ENCODE measurements around the gene ZP4.

- TF ChIP-seq POLR2AphosphoS5 (IDR thresholded peaks at IDR 0.05; ENCODE audit: low read depth, low read length) (no peak), TAF1 (IDR thresholded peaks at IDR 0.05; ENCODE audit: borderline replicate concordance, insufficient read depth, low read length) (no peak), REST (IDR thresholded peaks at IDR 0.05; ENCODE audit: insufficient read depth in 1 of 2, low read depth in 2 of 2, low read length in 2 of 2) (no peak)
These were observed 49.2 kb downstream of the ZP4 start for GRCh38 chr1:237841485-237841884.

Measured in PFSK-1 (cell line).